Activated gamma-delta T cell treated with Interleukin-2 at 50 U/mL for 16 hours (primary cell): ENCODE results near the gene SGCD.

ENCODE experiments used
- DNase-seq: peaks from one replicate; pipeline ENCODE4 v3.0.0-alpha.2; 2020

Gene SGCD

DNA sequence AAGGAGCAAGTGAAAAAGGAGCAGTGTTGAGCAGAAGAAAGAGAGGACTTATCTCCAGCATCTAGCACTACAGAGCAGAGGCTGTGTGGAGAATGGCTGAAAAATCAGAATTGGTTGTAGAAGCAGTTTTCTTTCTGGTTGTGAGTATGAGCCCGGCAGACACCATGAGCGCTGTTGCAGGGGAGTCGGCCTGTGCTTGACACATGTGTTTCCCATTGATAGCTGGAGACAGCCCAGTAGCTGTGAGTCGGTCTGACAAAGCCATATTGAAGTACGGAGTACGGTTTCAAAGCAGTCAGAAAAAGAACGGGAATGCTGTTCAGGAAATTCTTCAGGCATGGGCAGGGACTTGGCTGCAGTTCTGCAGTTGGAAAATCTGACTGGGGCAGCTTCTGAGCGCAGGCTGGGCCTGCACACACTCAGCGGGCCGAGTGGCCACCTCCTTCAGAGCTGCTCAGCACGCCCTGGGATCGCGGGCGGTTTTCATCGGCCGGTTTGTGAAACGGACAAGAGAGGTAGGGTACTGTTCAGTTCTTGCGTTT is at the start of gene SGCD:
Gene SGCD, plus strand, starts transcription at position 447 of the 542 bp plus-strand sequence.
- no peak for DNase-seq

DNA sequence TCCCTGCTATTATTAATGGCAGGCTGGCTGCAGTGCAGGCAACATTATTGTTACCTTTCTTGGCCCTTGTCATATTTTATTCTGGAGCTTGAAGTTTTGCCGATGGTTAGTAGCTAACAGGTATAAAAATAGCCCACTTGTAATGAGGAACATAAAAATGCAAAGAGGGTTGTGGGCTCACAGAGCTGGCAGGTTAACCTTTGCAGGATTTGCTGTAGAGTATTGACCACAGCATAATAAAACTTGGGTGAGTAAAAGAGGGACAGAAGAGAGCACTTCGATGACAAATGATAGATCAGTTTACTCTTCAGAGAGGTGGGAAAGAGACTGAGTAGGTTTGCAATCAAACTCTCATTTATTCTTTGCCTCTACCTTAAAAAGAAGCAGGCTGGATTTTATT is 49.7 kb upstream of the SGCD start:
- no peak for DNase-seq

DNA sequence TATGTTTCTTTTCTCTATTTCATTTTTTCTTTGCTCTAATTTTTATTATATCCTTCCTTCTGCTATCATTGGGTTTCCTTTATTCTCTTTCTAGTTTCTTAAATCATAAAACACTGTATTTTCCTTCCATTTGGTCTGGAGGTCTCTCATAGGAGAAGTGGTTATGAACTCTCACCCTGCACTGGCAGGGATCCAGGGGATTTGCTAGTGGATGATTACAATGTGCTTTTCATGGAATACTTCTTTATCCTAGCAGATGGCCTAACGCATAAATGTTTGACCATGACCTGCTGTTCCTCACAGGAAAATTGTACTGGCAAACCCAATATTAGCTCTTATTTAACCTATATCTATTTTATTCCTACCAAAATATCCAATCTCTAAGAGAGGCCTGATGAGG is 31.5 kb upstream of the SGCD start:
- no peak for DNase-seq

DNA sequence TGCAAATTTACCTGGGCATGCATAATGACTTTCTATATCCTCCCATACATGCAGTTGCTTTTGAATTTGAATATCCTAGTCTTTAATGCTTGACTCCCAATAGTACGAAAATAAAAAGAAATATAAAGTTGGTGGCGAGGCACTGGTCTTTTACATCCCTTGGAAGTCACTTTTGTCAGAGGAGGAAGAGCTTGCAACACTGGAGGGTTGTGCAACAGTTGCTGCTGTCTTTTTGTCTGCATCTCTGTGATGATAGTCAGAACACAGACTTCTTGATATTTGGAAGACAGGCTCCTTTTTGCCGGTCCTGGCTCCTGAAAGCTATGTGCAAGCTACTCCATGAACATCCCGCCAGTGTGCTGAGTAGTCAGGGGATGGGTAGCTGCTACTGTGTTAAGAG is 16.8 kb upstream of the SGCD start:
- DNase-seq: no peak

DNA sequence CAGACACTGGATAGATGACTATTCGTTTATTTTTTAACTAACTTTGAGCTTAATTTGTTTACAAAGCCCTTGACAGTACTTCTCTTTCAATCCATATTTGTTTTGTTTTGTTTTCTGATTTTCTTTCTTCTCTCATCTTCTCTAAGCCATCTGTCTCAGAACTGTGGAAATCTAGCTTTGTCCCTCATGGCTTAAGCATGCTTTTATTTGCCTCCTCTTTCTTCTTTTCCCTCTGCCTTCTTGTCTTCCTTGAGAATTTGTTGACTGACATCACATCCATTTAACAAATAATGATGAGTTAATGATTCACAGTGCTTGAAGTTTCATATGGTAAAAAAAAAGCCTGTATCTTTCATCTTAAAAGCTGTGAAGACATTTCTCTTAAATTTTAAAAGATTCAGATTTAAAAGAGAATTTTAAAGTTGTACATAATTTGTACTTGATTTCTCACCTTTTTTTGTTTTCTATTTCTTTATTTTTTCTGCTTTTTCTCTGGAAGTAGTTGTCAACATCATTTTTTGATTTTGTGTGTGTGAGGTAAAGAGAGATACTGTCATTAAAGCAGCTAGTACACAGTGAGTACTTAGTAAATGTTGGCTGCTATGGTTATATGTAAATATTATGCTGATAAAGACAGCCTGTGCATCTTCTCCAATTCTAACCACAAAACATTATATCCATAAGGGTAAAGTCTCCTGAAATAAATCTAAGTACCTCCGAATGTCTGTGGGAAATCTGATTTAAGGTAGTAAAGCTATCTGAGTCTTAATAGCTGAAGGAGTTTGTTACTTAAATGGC is 13.9 kb upstream of the SGCD start:
- no peak for DNase-seq

DNA sequence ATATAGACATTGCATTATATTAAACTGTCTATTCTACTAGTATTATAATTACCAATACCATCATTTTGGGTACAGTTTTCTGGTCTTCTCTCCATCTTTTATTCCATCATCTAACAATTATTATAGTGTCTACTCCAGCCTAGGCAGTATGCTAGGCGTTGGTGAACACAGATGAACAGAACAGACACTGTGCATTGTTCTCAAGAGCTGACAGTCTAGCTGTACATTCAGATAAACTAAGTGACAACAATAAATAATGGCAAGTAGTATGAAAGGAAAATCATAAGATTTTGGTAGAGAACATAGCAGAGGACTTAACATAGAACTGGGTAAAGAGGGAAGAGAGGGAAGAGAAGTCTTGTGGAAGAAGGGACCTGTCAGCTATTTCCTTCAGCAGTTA is 12.5 kb upstream of the SGCD start:
- no peak for DNase-seq

DNA sequence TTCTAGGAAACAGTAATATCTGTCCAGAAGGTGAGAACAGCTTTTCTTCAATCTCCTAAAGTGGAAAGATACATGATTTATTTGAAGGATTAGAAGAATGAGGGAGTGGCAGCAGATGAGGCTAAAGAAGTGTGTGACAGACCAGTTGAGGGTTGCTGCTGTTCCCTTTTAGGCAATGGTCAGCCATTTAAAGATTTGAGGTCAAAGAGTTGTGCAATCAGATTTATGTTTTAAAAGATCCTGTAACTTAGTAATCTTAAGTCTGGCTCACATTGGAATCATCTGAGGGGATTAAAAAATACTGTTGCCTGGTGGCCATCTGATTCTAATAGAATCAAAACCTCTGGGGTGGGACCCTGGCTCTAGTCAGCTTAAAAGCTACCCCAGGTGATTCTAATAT is 4.3 kb upstream of the SGCD start:
- no peak for DNase-seq

DNA sequence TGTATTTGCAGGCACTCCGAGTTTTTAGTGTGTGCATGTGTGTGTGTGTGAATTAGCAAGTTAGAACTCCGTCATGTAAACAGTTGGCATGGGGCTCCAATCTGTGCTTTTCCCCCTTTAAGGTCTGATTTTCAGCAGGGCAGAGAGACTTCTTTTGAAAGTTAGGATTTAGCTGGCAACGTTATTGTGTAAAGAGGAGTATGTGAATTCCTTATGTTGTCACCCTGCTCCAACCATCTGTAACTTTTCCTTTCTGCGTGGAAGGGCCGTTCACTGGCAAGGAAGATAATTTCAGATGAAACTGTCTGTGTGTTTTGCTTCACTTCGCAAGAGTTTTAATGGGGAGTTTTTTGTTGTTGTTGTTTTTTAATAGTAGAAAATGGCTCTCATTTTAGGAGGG is 332 bp downstream of the SGCD start:
- no peak for DNase-seq

DNA sequence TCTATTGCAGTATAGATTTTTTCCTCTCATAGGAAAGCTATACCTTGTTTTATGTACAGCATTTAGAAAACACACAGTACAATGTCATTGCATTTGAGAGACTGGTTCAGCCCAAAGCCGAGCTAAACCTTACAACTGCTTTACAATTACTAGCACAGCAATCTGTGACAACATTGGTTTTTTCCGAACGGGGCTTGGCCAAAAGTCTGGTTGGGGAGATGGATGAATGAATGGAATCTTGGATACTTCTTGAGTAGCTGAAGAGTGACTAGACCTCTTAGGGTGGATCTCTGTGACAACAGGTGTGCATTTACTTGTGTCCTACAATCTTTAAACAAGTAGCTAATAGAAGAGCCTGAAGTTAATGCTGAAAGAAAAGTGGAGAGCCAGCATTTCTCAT is 1.2 kb downstream of the SGCD start:
- no peak for DNase-seq

DNA sequence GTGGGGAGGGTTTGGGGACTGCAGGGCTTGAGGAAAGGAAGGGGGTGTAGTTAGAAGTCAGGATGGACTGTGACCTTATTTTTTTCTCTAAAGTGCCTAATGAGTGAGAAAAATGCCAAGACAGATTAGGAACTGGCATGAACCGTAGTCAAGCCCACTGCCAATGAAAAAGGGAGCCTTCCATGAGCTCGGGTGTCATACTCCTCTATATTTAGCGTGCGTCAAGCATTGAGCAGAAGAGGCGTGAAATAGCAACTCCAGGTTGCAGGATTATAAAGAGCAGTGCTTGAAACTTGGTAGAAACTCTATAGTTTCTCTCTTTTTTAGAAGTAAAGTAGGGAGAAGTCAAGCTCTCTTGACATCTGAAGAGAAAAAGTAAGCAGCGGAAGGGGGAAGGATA is 1.8 kb downstream of the SGCD start:
- DNase-seq: no peak

DNA sequence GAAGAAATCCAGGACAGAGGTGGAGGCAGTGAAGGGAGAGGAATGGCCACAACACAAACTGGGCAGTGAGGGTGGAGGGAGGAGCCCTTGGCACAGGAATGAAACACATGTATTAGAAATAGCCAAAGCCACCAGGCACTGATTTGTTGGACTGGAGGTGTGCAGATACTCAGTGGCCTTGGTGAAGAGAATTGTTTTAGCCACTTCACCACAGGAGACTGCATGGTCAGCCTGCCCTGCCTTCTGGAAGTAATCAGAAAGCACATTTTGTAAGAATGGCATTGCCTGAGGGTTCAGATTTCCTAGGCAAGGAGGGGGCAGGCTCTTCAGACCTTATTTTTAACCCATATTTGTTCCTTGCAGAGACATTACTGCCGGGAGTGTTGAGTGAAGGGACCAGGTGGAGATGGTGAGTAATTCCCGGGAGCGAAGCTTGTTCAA is 2.2 kb downstream of the SGCD start:
- DNase-seq: no peak

DNA sequence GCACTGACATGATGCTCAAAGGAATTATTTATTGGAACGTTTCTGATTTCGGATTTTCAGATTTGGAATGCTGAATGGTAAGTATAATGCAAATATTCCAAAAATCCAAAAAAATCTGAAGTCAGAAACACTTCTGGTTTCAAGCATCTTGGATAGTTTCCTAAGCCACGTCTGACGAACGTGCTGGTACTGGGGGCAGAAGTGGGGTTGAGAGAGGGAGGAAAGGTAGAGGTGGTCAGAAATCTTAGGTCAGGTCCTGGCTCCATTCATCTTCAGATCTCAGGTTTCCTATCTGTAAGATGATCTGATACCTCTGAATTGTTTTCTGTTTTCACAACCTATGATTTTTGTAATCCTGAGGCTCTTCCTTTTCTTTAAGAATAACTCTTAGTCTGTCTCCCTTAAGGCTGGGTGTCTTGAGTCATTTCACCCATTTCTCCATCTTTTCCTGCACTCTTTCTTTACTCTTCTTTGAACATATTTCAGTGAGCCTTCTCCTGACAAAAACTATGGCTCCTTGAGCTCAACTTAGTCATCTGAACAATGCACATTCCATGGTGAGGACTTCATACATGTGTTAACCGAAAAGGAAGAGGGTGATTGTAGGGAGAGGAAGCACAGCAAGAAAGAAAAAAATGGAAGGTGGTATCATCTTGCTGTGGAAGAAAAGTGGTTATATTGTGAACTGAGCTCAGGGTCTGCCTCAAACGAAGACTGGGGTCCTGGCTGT is 3.3 kb downstream of the SGCD start:
- DNase-seq: no peak

DNA sequence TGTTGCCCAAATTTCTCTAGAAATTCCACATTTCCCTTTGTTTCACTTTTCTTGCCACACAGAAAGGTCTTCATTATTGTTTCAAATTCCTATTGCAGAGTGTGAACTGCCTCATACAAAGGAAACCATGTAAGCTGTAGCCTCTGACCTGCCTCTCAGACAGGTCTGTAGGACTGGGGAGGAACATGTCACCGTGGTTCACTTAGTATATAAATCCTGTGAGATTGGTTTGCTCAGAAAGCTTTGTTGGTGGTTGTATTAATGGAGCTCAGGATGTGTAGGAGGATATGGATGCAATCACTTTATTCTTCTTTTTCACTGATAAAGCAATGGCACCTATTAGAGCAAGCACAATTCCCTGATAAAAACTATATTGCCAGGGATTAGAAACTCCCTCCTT is 4.2 kb downstream of the SGCD start:
- no peak for DNase-seq

DNA sequence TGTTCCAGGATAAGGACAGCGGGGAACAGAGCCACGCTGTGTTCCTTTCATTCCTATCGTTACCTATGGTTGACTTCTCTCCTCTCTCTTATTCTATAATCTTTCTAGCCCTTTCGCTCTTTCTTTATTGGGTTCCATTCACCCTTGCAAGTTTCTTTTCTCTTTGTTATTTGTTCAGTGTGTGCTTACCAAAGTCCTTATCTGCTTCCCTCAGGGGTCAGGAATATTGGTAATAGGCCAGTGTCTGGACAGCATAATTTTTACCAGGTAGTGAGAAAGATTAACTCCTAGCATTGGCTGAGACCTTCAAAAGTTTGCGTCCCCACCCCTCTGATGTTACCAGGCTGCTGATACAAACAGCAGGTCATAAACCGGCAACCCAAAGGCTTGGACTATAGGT is 4.9 kb downstream of the SGCD start:
- DNase-seq: no peak

DNA sequence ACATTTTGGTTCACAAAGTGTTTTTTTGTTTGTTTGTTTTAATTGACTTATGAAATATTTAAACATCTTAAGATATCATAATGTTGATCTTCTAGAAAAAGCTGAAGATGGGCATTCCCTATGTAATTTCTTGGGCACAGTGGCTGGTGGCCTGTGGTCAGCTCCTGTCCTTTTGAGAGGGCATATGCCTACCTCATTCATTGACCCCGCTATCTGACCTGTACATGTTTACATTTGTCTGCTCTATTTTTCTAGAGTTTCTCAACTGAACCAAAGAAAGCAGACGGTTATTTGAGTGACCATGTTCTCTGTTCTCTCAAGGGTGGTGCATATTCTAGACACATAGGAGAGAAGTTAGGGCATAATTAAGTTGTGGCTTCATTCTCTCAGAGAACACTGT is 5.3 kb downstream of the SGCD start:
- no peak for DNase-seq

DNA sequence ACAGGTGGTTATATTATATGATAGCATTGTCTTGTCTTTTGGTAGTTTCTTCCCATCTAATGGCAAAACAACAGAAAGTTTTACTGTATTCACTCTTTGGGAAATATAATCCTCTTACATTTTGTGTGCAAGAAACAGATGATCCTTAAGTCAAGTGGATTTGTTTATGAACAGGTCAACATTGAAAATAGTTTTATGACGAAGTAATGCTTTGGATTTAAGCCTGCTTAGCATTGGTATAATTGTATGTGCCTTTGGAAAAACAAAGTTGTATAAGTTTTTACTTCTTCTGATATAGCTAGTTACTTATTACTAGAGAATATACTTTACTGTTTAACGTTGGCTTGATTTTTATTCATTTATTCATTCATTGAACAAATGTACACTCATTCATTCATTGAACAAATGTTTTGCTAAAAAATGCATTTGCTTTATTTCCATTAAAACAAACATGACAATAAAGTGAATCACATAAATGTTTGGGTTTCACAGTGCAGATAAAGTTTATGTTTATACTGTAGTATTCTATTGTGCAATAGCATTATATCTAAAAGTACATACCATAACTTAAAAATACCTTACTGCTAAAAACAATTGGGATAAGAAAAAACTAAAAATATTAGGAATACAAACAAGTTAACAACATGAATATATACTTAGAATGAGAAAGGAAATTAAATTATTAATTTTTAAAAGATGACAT is 12.3 kb downstream of the SGCD start:
- no peak for DNase-seq

DNA sequence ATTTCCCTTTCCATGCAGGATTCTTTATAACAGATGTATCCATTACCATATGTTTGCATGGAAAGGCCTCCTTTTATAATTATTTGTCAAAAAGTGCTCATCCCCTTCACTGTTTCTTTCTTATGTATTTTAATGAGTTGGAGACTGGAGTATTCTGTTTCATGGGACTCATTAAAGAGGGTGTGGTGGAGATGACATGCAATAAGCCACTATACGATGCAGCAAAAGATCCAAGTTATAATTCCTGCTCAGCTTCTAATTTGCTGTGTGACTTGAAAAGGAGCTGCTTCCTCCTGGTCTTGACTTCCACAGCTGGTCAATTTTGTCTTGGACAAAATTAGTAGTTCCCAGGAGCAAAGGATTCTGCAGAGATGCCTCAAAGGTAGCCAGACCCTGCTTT is 13.9 kb downstream of the SGCD start:
- no peak for DNase-seq

DNA sequence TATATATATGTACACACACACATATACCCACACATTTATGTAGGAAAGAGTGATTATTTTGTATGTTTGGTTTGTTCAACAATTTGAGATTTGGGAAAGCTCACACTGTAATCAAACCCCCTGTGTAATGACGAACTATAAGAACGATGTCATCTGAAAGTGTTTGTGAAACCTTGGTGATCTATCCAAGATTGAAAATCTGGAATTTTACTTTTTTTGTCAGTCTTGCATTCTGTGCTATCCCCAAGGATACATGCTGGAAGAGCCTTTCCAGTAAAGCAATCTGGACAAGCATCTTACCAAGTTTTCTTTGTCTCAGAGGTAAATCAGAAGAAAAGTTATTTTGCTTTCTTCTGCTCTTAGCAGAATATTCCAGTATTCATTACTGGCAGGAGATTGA is 23.3 kb downstream of the SGCD start:
- no peak for DNase-seq

DNA sequence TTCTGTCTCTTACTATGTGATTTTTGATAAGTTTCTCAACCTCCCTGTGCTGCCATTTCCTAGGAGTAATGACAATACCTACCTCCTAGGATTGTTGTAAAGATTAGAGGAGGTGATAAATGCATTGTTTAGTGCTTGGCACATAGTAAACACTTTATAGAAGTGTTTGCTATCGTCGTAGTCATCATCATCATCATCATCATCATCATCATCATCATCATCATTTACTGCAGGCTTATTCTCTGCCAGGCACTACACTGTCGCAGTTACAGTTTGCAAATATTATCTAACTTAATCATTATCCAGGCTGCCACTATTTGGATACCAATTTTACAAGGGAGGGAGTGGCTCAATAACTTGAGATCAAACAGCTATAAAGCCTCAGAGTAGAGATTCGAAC is 24.5 kb downstream of the SGCD start:
- no peak for DNase-seq

DNA sequence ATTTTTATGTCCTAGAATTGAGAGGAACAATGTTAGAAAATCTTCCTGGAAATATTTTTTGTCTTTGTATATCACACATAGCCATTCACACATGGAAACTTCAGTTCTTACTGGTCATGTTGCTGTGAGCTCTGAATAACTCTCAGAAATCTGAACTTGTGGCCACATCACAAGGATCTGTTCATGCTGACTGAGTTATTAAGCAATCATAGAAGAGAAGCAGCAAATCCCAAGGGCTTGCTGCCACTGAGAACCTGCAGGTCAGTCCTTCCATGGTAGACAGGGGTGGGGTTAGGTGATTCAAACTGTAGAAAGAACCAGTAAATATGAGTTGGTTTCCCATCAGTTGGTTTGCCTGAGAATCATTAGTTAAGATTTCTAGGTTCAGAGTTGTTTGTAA is 27.6 kb downstream of the SGCD start:
- DNase-seq: no peak

DNA sequence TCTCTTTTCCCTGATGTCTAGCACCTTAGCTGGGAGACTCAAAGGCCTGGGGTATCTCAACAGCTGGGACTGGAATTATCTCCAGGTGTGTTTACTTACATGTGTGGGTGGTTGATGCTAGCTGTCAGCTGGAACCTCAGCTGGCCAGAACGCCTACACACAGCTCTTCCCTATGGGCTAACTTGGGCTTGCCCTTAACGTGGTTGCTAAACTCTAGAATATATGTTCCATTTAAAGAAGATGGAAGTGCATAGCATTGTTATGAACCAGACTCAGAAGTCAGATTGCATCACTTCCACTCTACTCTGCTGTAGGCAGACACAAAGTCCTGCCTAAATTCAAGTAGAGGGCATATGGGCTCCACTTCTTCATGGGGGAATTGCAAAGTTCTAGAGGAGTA is 29.3 kb downstream of the SGCD start:
- DNase-seq: no peak

DNA sequence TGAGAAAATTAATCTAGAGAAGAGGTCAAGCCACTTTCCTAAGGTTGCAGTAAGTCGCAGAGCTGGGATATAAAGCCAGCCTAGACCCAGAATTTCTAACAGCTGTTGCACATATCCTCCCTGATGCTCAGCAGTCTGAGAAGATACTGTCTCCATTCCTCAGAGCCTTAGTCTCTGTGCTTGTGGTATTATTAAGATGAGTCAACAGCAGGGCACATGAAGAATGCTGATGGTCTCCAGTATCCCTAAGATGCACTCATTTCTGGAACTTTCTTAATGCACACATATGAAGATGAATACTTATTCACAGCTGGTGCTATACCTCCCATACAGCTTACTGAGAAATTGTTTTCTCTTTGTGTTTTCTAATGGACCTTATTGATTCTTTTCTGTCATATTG is 32.5 kb downstream of the SGCD start:
- no peak for DNase-seq

DNA sequence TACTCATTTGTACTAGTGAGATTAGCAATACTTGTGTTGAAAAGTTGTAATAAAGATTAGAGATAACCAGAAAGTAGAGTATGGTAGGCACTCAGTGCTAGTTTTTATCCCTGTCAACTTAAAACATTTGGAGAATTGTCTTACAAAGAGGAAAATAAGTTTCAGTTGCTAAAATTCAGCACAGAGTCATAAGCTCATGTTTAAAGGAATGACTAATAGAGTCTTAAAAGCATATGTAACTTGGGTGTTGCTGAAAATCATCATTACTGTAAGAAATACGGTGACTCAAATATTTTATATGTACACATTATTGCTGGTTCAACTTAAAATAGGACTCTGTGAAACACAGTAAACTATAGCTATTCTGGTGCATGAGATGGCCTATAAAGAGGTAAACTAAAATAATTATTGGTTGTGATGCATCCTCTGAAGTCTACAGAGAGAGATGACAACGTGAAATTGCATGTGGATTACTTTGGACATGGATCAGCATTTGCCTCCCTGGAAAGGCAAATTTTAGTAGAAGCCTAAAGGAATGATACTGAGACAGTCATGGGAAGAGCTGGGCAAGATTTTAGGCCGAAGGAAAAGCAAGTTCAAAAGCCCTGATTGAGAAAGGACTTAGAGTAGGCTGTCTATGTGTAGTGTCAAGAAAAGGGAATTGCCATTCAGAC is 34.6 kb downstream of the SGCD start:
- no peak for DNase-seq
